ENCODE results near the gene SLC30A4. TPM values are rescaled to one million over a fixed set of nuclear protein-coding genes. Genes with fewer than 3 reads are reported as not detected.

Gene SLC30A4, protein sequence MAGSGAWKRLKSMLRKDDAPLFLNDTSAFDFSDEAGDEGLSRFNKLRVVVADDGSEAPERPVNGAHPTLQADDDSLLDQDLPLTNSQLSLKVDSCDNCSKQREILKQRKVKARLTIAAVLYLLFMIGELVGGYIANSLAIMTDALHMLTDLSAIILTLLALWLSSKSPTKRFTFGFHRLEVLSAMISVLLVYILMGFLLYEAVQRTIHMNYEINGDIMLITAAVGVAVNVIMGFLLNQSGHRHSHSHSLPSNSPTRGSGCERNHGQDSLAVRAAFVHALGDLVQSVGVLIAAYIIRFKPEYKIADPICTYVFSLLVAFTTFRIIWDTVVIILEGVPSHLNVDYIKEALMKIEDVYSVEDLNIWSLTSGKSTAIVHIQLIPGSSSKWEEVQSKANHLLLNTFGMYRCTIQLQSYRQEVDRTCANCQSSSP
- total RNA-seq: 12.8 and 15.0 TPM in 2 replicates

GRCh38 chr15:45522328-45523165 lies at the start of gene SLC30A4:
TSS of gene SLC30A4 (minus strand) at chr15:45522755. CDS start at chr15:45522354, 401 bp downstream.

Other genes with a start within 250 kb of the SLC30A4 start
- 0.37 and 0.40 TPM in 2 replicates for gene GATM, start 144.2 kb downstream of the SLC30A4 start, total RNA-seq
- 92.1 and 114 TPM in 2 replicates for gene BLOC1S6, start 64.6 kb upstream of the SLC30A4 start, total RNA-seq
- gene SQOR, start 112.3 kb upstream of the SLC30A4 start, total RNA-seq: 127 and 159 TPM in 2 replicates

Data from aortic smooth muscle cell (primary cell).